Vagina (tissue), 2 donors: Measurements from ENCODE around the gene PTPRA. TPM values are rescaled to one million over a fixed set of nuclear protein-coding genes. Genes with fewer than 3 reads are reported as not detected.

Source experiments
- DNase-seq, 2 donors: peaks; one replicate each; pipeline ENCODE4 v3.0.0-alpha.2; 2017; ENCODE audit errors: extremely low spot score in 2 of 2
- H3K27ac ChIP-seq: fragments of 200-600 bp; sonication (generic); one replicate; pipeline ENCODE4 v1.5.1; 2019
- H3K27me3 ChIP-seq: fragments of 200-600 bp; sonication (generic); one replicate; pipeline ENCODE4 v1.5.1; 2019
- H3K36me3 ChIP-seq, 2 donors: fragments of 200-600 bp; sonication (generic); one replicate each; pipeline ENCODE4 v1.5.1; 2017 to 2019
- H3K4me1 ChIP-seq: fragments of 200-600 bp; sonication (generic); one replicate; pipeline ENCODE4 v1.5.1; 2019
- H3K4me3 ChIP-seq, 2 donors: fragments of 200-600 bp; sonication (generic); 1 replicate in 1 of 2; 2 replicates in 1 of 2; pipeline ENCODE4 v1.5.1; 2016 to 2019
- H3K9me3 ChIP-seq: fragments of 200-600 bp; sonication (generic); one replicate; pipeline ENCODE4 v1.5.1; 2019
- CTCF ChIP-seq, 3 experiments: fragments of 450-650 bp in 2 of 3; fragments of 200-600 bp in 1 of 3; sonication (generic) in 1 of 3; IDR thresholded peaks; one replicate each; pipeline ENCODE4 v1.5.1; 2017 to 2019; ENCODE audit warnings: antibody characterized with exemption in 3 of 3, mild to moderate bottlenecking in 2 of 3, moderate library complexity in 2 of 3
- POLR2A ChIP-seq, 2 donors: fragments of 450-650 bp; IDR thresholded peaks; one replicate each; pipeline ENCODE4 v1.6.1; 2017; ENCODE audit warnings: antibody characterized with exemption in 2 of 2, mild to moderate bottlenecking in 2 of 2, moderate library complexity in 2 of 2
- POLR2AphosphoS5 ChIP-seq, 2 donors: sonication (generic); formaldehyde crosslinking; IDR thresholded peaks; one replicate each; pipeline ENCODE4 v1.9.0; 2017; ENCODE audit warnings: antibody characterized with exemption in 2 of 2, mild to moderate bottlenecking in 2 of 2, low read depth in 1 of 2; ENCODE audit not compliant: insufficient read depth in 1 of 2
- intact Hi-C: fragments of 100-400 bp; cut with DNase I; formaldehyde crosslinking; loops from one replicate; pipeline ENCODE4 v1.15.1; 2023
- total RNA-seq: library from RNA; depleted of rRNA; stranded (reverse); fragments of >200 nt; gene quantifications from one replicate; pipeline ENCODE4 v1.2.3, GENCODE V29; 2016

Gene PTPRA
- total RNA-seq, 1 donor from 2014 or later: 45.7 TPM

- intact Hi-C loops: no loop called here
- peak in 1 of 2 donors; percentile 64 for DNase-seq
- H3K36me3 ChIP-seq: peaks cover 0 to 15% of the 10 kb centered on the region in 2 donors
- no peaks in the 10 kb centered on the region for H3K27me3 ChIP-seq
- H3K9me3 ChIP-seq: no peaks in the 10 kb centered on the region
- TF ChIP-seq CTCF (IDR thresholded peaks at IDR 0.05): no peak
- TF ChIP-seq POLR2A (IDR thresholded peaks at IDR 0.05): no peak
- no peak for TF ChIP-seq POLR2AphosphoS5 (IDR thresholded peaks at IDR 0.05; ENCODE audit: insufficient read depth in 1 of 2, low read depth in 1 of 2)
- peaks cover 25% of the 10 kb centered on the region for H3K4me1 ChIP-seq
- H3K27ac ChIP-seq: no peak overlapping the region
- H3K4me3 ChIP-seq: no peak overlapping the region
Measured at GRCh38 chr20:2837221-2837960, 35.9 kb upstream of the PTPRA start.

- DNase-seq: peak in 1 of 2 donors; percentile 92
- no peaks in the 10 kb centered on the region for H3K27me3 ChIP-seq
- no peak overlapping the region for H3K27ac ChIP-seq
- no peaks in the 10 kb centered on the region for H3K9me3 ChIP-seq
- TF ChIP-seq CTCF (IDR thresholded peaks at IDR 0.05) (no peak), POLR2A (IDR thresholded peaks at IDR 0.05) (no peak), POLR2AphosphoS5 (IDR thresholded peaks at IDR 0.05; ENCODE audit: insufficient read depth in 1 of 2, low read depth in 1 of 2) (no peak)
- no peak overlapping the region for H3K4me3 ChIP-seq
- intact Hi-C loops: no loop called here
- H3K36me3 ChIP-seq: peaks cover 0 to 19% of the 10 kb centered on the region in 2 donors
- peaks cover 30% of the 10 kb centered on the region for H3K4me1 ChIP-seq
Measured at GRCh38 chr20:2838170-2838797, 35.0 kb upstream of the PTPRA start.

- peak in 1 of 2 donors; percentile 70 for DNase-seq
- intact Hi-C loops: no loop called here
- Histone ChIP-seq H3K27ac (no peak overlapping the region), H3K27me3 (no peaks in the 10 kb centered on the region), H3K4me1 (peaks cover 35% of the 10 kb centered on the region), H3K9me3 (no peaks in the 10 kb centered on the region), H3K4me3 (no peak overlapping the region), H3K36me3 (peaks cover 0 to 20% of the 10 kb centered on the region in 2 donors)
- TF ChIP-seq POLR2AphosphoS5 (IDR thresholded peaks at IDR 0.05; ENCODE audit: insufficient read depth in 1 of 2, low read depth in 1 of 2) (no peak), POLR2A (IDR thresholded peaks at IDR 0.05) (no peak), CTCF (IDR thresholded peaks at IDR 0.05) (no peak)
Measured at GRCh38 chr20:2838847-2839671, 34.2 kb upstream of the PTPRA start.

- Histone ChIP-seq H3K4me1 (peaks cover 35% of the 10 kb centered on the region), H3K4me3 (peak overlapping the region; percentile 81 to 88), H3K27me3 (no peaks in the 10 kb centered on the region), H3K36me3 (peaks cover 0 to 20% of the 10 kb centered on the region in 2 donors), H3K27ac (peak overlapping the region; percentile 93), H3K9me3 (no peaks in the 10 kb centered on the region)
- TF ChIP-seq CTCF (IDR thresholded peaks at IDR 0.05) (no peak), POLR2AphosphoS5 (IDR thresholded peaks at IDR 0.05; ENCODE audit: insufficient read depth in 1 of 2, low read depth in 1 of 2) (no peak), POLR2A (IDR thresholded peaks at IDR 0.05) (no peak)
- DNase-seq: peak in 1 of 2 donors; percentile 88
- intact Hi-C loops: no loop called here
Measured at GRCh38 chr20:2839732-2840137, 33.5 kb upstream of the PTPRA start.
